ENCODE measurements around the gene DUSP28. TPM values are rescaled to one million over a fixed set of nuclear protein-coding genes. Genes with fewer than 3 reads are reported as not detected.

The DUSP28 gene
- total RNA-seq, 6 experiments from 2014 or later, result 3.1 to 5.0 (median 4.3) TPM

- Mint-ChIP-seq H3K9me3 (no peaks in the 10 kb centered on the region), H3K4me3 (no peak overlapping the region), H3K36me3 (ENCODE audit: low read depth) (no peaks in the 10 kb centered on the region), H3K27me3 (ENCODE audit: insufficient read depth) (peaks cover 2% of the 10 kb centered on the region; the same call in 1 of the 2 replicates), H3K27ac (no peak overlapping the region), H3K4me1 (ENCODE audit: low read depth) (peaks cover 22% of the 10 kb centered on the region)
- no peak for DNase-seq
- TF ChIP-seq CTCF (IDR thresholded peaks at IDR 0.05), result no peak
Measured at GRCh38 chr2:240570531-240571313, 10.6 kb downstream of the DUSP28 start.

GRCh38 chr2:240571314-240571973 is 11.3 kb downstream of the DUSP28 start:
- Mint-ChIP-seq H3K4me3 (no peak overlapping the region), H3K4me1 (ENCODE audit: low read depth) (peaks cover 16% of the 10 kb centered on the region), H3K36me3 (ENCODE audit: low read depth) (no peaks in the 10 kb centered on the region)

GRCh38 chr2:240572141-240573031 is 12.2 kb downstream of the DUSP28 start:
- H3K9me3 Mint-ChIP-seq, result no peaks in the 10 kb centered on the region
- peaks cover 11% of the 10 kb centered on the region for H3K4me1 Mint-ChIP-seq (ENCODE audit: low read depth)
- TF ChIP-seq CTCF (IDR thresholded peaks at IDR 0.05), result no peak
- no peaks in the 10 kb centered on the region for H3K36me3 Mint-ChIP-seq (ENCODE audit: low read depth)
- DNase-seq, result no peak
- H3K27ac Mint-ChIP-seq, result no peak overlapping the region
- H3K4me3 Mint-ChIP-seq, result no peak overlapping the region
- peaks cover 3% of the 10 kb centered on the region; the same call in 1 of the 2 replicates for H3K27me3 Mint-ChIP-seq (ENCODE audit: insufficient read depth)

More at GRCh38 chr2:240571314-240571973, 11.3 kb downstream of the DUSP28 start:
- peaks cover 3% of the 10 kb centered on the region; the same call in 1 of the 2 replicates for H3K27me3 Mint-ChIP-seq (ENCODE audit: insufficient read depth)
- no peaks in the 10 kb centered on the region for H3K9me3 Mint-ChIP-seq
- no peak for DNase-seq
- no peak overlapping the region for H3K27ac Mint-ChIP-seq
- TF ChIP-seq CTCF (IDR thresholded peaks at IDR 0.05), result no peak

- H3K27ac Mint-ChIP-seq, result no peak overlapping the region
- H3K36me3 Mint-ChIP-seq (ENCODE audit: low read depth), result no peaks in the 10 kb centered on the region
- H3K9me3 Mint-ChIP-seq, result no peaks in the 10 kb centered on the region
- H3K4me3 Mint-ChIP-seq, result no peak overlapping the region
- peaks cover 2% of the 10 kb centered on the region; the same call in 1 of the 2 replicates for H3K27me3 Mint-ChIP-seq (ENCODE audit: insufficient read depth)
- peak; percentile 11; the same call in 1 of the 2 replicates for TF ChIP-seq CTCF (IDR thresholded peaks at IDR 0.05)
- no peak for DNase-seq
- 0 out of 2 replicates have a peak, but pooled peaks cover 5% of the 10 kb centered on the region for H3K4me1 Mint-ChIP-seq (ENCODE audit: low read depth)
Measured at GRCh38 chr2:240573071-240573515, 12.9 kb downstream of the DUSP28 start.

Measured in HFFc6 (cell line).